Activated naive CD8-positive, alpha-beta T cell treated with anti-CD3 and anti-CD28 coated beads for 36 hours (primary cell): Measurements from ENCODE around the gene KRT39. TPM values are rescaled to one million over a fixed set of nuclear protein-coding genes. Genes with fewer than 3 reads are reported as not detected.

Source experiments
- DNase-seq: peaks from one replicate; pipeline ENCODE4 v3.0.0; 2021
- H3K27ac Mint-ChIP-seq: one replicate; pipeline ENCODE4 v1.8.0; 2022; ENCODE audit warnings: mild to moderate bottlenecking, moderate library complexity, mixed read lengths
- H3K27me3 Mint-ChIP-seq: one replicate; pipeline ENCODE4 v1.8.0; 2022; ENCODE audit warnings: mild to moderate bottlenecking, mixed read lengths
- H3K36me3 Mint-ChIP-seq: one replicate; pipeline ENCODE4 v1.8.0; 2021; ENCODE audit warnings: mild to moderate bottlenecking, mixed read lengths
- H3K4me1 Mint-ChIP-seq: one replicate; pipeline ENCODE4 v1.8.0; 2021; ENCODE audit warnings: mixed read lengths
- H3K4me3 Mint-ChIP-seq: one replicate; pipeline ENCODE4 v1.8.0; 2022; ENCODE audit warnings: mild to moderate bottlenecking, moderate library complexity, mixed read lengths
- H3K9me3 Mint-ChIP-seq: one replicate; pipeline ENCODE4 v1.8.0; 2022; ENCODE audit warnings: mixed read lengths
- total RNA-seq, 2 experiments: library from RNA; stranded (reverse); gene quantifications; one replicate each; pipeline ENCODE4 v1.2.3, GENCODE V29; 2021

Gene KRT39
- total RNA-seq, 2 experiments from 2014 or later = not detected

DNA sequence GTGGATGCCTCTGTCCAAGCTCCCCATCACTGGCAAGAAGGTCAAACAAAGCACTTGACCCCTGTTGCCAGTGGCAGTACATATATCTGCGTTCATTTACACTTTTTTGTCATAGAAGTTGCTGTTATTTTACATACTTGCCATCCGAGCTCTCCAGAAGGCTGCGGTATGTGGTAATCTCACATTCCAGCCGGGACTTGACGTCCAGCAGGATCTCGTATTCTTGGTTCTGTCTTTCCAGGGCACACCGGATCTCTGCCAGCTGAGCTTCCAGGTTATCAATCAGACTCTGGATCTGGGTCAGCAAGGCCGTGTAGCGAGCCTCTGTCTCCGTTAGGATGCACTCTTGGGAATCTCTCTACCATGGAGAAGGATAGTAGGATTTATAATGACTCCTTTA is 6.6 kb downstream of the KRT39 start:
- DNase-seq = no peak
- no peak overlapping the region for H3K27ac Mint-ChIP-seq

DNA sequence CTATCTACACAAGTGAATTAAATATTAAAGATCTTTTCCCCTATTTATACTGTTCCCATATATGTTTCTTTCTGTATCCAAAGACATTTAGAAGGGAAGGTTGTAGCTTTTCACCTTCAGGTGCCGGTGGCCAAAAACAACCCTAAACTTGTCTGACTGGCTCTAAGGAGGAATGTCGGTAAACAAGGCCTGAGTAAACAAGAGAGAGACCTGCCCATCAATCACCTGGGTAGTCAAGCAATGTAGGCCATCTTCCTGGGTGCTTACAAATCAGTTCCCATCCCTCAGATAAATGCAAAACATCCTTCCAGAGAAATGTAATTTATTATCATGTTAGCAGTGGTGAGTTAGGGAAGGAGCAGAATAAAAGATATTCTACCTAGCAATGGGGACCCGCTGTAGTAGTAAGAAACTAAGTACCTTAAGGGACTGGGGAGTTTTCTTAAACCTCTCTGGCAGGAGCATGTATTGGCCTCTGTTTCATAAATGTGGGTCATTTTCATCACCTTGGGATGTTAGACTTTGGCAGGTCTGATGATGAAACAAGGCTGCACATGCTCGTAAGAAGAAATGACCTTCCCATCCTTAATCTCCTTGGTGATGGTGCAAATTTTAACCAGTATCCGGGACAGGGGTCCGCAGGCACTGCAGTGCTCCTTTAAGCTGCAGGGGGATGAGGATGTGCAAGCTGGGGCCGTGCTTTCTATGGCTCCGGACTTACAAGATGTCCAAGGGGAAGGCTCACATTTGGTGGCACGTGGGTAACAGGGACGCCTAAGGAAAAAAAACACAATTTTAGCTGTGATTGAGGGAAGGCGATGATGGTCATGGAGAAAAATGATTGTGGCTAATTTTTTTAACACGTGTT is 8.4 kb downstream of the KRT39 start:
- Mint-ChIP-seq H3K27ac (no peak overlapping the region), H3K9me3 (peaks cover 1% of the 10 kb centered on the region), H3K36me3 (no peaks in the 10 kb centered on the region), H3K4me1 (no peaks in the 10 kb centered on the region), H3K4me3 (no peak overlapping the region), H3K27me3 (peaks cover 37% of the 10 kb centered on the region)
- DNase-seq = no peak

More for the DNA sequence above, 6.6 kb downstream of the KRT39 start:
- Mint-ChIP-seq H3K27me3 (peaks cover 19% of the 10 kb centered on the region), H3K4me1 (no peaks in the 10 kb centered on the region), H3K9me3 (peaks cover 1% of the 10 kb centered on the region), H3K36me3 (no peaks in the 10 kb centered on the region), H3K4me3 (no peak overlapping the region)

DNA sequence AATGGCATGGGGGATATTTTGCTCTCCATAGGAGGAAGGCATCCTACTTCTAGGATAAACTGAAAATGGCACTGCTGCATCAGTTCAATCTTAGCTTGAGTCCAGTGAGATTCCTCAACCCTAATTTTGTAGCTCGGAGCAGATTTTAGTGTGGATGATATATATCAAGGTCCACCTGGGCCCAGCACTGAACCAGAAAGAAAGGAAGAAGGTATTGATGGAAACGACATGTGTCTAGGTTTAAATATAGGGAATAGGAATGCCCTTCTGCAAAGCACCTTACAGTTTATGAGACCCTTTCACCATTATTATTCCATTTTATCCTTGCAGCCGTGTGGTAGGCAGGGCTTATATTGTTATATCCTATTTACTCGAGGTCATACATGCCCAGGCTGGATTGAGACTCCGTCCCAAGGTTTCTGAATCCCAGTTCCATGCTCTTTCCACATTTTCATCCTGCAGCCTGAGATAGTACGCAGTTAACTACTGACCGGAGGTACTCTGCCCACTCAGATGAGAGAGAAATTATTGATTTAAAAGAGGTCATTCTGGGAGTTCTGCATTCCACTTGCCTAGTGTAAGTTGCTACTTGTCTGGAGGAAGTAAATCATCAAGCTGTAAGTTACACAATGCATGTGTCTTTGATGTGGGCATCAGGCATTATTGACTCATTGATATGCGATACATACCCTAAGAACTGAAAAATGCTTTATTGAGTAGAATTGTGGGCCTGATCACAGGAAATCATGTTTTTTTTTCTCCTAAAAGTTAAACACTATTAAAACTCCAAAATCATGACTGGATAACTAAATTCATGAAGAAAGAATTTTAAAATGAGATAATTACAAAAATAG is 10.1 kb downstream of the KRT39 start:
- DNase-seq = no peak
- no peaks in the 10 kb centered on the region for H3K9me3 Mint-ChIP-seq
- H3K36me3 Mint-ChIP-seq = no peaks in the 10 kb centered on the region
- H3K4me1 Mint-ChIP-seq = no peaks in the 10 kb centered on the region
- no peak overlapping the region for H3K27ac Mint-ChIP-seq
- peaks cover 41% of the 10 kb centered on the region for H3K27me3 Mint-ChIP-seq
- no peak overlapping the region for H3K4me3 Mint-ChIP-seq

DNA sequence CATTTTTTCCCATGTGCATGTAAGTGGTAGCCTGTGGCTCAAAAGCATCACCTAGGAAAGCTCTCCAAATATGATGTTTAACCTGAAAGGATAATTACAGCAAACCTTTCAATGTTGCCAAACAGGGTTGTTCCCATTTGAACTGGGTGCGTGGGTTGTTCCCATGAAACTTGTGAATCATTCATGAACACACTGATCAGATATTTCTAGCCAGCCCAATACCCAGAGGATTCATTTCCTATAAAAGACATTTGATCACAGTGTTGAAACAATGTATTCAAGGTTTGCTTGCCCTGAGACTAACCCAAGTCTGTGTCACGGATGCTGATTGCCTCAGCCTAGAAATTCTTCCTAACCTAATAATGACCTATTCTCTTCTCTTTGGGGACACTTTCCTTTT is 12.9 kb downstream of the KRT39 start:
- H3K27ac Mint-ChIP-seq = no peak overlapping the region
- no peak overlapping the region for H3K4me3 Mint-ChIP-seq
- no peaks in the 10 kb centered on the region for H3K36me3 Mint-ChIP-seq
- DNase-seq = no peak
- peaks cover 57% of the 10 kb centered on the region for H3K27me3 Mint-ChIP-seq
- H3K4me1 Mint-ChIP-seq = no peaks in the 10 kb centered on the region
- no peaks in the 10 kb centered on the region for H3K9me3 Mint-ChIP-seq

DNA sequence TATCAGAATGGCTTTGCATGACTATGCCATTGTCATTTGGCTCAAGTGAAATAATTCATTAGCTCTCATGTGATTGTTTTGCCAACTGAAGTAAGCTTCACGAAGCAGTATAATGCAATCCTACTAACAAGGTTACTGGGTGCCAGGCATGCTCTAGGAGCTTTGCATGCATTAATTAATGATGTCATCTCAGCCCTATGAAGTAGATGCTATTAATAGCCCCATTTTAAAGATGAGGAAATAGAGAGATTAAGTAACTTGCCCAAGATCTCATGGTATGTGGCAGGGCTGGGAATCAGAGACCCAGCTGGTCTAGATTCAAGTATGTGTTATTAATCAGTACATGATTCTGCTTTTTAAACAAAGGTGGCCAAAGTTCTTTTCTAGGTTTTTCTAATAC is 14.1 kb downstream of the KRT39 start:
- Mint-ChIP-seq H3K4me3 (no peak overlapping the region), H3K36me3 (no peaks in the 10 kb centered on the region), H3K27me3 (peaks cover 68% of the 10 kb centered on the region), H3K27ac (no peak overlapping the region), H3K9me3 (no peaks in the 10 kb centered on the region), H3K4me1 (no peaks in the 10 kb centered on the region)
- DNase-seq = no peak

DNA sequence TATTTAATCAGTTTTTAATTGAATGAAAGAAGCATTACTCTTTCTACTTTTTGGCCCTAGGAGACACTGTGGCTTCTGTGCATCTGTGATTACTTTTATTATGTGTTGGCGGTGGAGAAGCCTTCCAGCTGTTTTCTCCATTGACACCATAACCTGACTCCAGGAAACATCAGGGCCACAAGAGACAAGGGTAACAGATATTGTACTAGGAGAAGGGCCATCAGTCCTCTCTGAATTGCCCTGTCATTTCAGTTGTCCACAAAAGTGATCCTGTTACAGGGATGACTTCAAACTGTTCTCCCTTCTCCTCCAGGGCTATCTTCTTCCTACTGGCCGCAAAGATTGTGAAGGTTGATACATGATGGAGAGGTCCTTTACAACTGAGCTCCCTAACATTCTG is 14.6 kb downstream of the KRT39 start:
- Mint-ChIP-seq H3K36me3 (no peaks in the 10 kb centered on the region), H3K27me3 (peaks cover 70% of the 10 kb centered on the region)
- no peak for DNase-seq

DNA sequence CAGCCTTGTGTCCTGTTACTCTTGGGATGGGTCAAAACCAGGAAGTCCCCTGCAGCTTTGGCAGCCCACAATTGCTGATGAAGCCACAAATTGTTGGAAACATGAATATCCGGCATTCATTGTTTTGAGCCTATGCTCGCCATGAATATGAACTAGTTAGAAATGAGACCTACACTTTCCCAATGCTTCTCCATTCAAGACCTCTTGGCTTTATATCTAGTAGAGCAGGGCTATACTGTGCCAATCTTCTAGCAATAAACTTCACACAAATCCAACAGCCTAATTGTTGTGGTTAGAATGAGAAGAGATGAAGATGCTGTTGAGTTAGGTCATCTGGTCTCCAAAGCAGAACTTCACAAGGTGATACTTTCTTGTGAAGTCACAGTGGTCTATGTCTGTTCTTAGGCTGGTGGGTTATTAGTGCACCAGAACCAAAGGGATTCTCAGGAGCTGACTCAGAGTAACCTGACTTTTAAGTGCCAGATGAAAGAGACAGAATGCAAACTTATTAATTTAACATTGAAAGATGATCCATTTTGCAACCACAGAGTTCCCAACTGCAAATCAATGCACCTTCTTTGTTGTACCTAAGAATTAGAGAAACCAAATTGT is 15.6 kb downstream of the KRT39 start:
- Mint-ChIP-seq H3K27me3 (peaks cover 78% of the 10 kb centered on the region), H3K9me3 (no peaks in the 10 kb centered on the region), H3K27ac (no peak overlapping the region), H3K36me3 (no peaks in the 10 kb centered on the region), H3K4me1 (no peaks in the 10 kb centered on the region), H3K4me3 (no peak overlapping the region)
- no peak for DNase-seq

More for the DNA sequence above, 14.6 kb downstream of the KRT39 start:
- Mint-ChIP-seq H3K4me1 (no peaks in the 10 kb centered on the region), H3K9me3 (no peaks in the 10 kb centered on the region), H3K4me3 (no peak overlapping the region), H3K27ac (no peak overlapping the region)

DNA sequence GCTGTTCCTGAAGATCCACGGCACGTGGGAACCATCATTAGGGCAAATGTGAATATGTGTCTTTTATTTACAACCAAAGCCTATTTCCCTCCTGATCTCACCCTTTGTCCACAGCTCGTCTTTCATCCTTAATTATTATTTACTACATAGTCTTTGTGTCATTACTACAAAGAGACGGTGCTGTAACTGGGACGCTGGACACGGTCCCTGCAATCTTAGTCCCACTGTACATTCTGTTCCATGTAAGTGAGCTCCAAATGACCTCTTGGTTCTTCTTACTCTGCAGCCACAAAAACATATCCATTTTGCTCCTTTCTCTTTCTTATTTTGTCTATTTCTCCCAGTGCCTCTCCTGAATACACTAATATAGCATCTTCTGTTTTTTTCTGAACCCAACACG is 16.6 kb downstream of the KRT39 start:
- Mint-ChIP-seq H3K36me3 (no peaks in the 10 kb centered on the region), H3K9me3 (no peaks in the 10 kb centered on the region), H3K4me1 (no peaks in the 10 kb centered on the region), H3K27me3 (peaks cover 68% of the 10 kb centered on the region), H3K4me3 (no peak overlapping the region), H3K27ac (no peak overlapping the region)
- no peak for DNase-seq

DNA sequence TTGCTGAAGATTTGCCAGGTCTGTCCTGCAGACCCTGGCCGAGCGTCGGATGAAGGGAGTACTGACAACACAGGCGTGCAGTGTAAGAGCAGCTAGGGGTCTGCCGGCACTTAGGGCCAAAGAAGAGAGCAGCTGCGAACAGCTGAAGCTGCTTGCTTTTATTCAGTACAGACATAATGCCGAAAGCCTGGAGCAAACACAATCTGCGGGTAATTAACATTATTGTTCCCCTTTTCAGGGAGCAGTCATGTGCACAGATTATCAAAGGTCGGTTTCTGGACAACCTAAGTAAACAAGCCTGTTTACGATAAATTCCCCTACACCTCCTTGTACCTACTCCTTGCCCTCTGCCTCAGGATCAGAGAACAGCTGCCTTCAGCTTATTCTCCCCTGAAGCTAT is 17.3 kb downstream of the KRT39 start:
- H3K36me3 Mint-ChIP-seq = no peaks in the 10 kb centered on the region
- H3K27me3 Mint-ChIP-seq = peaks cover 61% of the 10 kb centered on the region
- no peaks in the 10 kb centered on the region for H3K9me3 Mint-ChIP-seq
- DNase-seq = no peak
- H3K27ac Mint-ChIP-seq = no peak overlapping the region
- H3K4me1 Mint-ChIP-seq = no peaks in the 10 kb centered on the region
- no peak overlapping the region for H3K4me3 Mint-ChIP-seq

DNA sequence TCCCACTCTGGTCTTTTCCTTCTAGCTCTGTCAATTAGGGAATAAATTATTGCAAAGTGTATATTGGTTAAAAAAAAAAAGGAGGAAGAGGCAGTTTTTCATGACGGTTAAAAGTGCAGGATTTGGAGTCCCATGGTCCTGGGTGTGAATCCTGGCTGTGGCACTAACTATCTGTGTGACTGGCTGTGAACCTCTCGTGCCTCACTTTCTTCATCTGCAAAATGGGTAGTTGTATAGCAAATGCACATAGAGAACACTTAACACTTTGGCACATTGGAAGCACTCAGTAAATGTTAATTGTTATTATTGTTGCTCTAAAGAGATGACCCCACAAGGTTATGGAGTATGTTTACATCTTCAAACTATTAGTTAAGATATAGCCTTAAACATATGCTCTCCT is 18.8 kb downstream of the KRT39 start:
- no peak for DNase-seq
- no peaks in the 10 kb centered on the region for H3K9me3 Mint-ChIP-seq
- H3K27me3 Mint-ChIP-seq = peaks cover 48% of the 10 kb centered on the region
- H3K4me1 Mint-ChIP-seq = no peaks in the 10 kb centered on the region
- H3K36me3 Mint-ChIP-seq = no peaks in the 10 kb centered on the region
- H3K27ac Mint-ChIP-seq = no peak overlapping the region
- H3K4me3 Mint-ChIP-seq = no peak overlapping the region

DNA sequence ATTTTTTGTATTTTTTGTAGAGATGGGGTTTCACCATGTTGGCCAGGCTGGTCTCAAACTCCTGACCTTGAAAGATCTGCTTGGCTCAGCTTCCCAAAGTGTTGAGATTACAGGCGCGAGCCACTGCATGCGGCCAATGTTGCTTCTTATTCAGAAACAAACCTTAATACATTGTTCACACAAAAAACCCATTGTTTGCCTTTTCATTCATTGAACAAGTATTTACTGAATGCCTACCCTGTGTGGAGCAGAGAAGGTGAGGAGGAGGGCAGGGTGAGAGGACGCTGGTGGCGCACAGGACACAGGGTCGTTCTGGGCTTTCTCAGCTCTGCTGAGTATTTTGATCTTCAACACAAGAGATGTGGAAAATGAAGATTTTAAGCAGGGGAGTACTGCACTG is 21.3 kb downstream of the KRT39 start:
- Mint-ChIP-seq H3K27me3 (peaks cover 40% of the 10 kb centered on the region), H3K9me3 (no peaks in the 10 kb centered on the region), H3K36me3 (no peaks in the 10 kb centered on the region), H3K4me3 (no peak overlapping the region), H3K4me1 (no peaks in the 10 kb centered on the region), H3K27ac (no peak overlapping the region)
- DNase-seq = no peak

DNA sequence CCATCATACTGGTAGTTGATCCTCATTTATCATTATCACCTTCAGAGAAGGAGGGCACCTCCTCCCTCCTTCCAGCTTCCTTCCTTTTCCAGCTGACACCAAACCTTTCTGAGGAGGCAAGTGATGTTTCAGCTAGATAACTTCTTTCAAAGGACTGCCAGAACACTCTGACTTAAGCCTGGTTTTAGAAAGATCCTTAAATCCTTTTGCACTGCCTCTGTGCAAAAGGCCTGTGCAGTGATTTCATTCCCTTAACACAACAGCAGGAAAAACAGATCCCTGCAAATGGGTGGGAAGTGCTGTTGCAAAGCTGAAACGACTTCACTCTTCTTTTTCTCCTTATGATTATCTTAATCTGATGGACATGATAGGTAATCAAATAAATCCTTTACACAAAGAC is 22.2 kb downstream of the KRT39 start:
- no peak overlapping the region for H3K27ac Mint-ChIP-seq
- H3K4me3 Mint-ChIP-seq = no peak overlapping the region
- no peaks in the 10 kb centered on the region for H3K9me3 Mint-ChIP-seq
- no peak for DNase-seq
- H3K27me3 Mint-ChIP-seq = peaks cover 33% of the 10 kb centered on the region
- no peaks in the 10 kb centered on the region for H3K4me1 Mint-ChIP-seq
- H3K36me3 Mint-ChIP-seq = no peaks in the 10 kb centered on the region

DNA sequence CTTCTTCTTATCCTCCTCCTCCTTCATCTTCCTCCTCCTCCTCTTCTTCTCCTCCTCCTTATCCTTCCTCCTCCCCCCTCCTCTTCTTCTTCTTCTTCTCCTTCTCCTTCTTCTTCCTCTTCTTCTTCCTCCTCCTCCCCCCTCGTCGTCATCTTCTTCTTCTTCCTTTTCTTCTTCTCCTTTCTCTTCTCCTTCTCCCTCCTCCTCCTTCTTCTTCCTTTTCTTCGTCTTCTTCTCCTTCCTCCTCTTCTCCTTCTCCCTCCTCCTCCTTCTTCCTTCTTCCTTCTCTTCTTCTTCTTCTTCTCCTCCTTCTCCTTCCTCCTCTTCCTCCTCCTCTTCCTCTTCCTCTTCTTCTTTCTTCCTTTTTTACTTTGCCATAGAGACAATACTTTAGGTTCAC is 24.2 kb downstream of the KRT39 start:
- no peak overlapping the region for H3K4me3 Mint-ChIP-seq

DNA sequence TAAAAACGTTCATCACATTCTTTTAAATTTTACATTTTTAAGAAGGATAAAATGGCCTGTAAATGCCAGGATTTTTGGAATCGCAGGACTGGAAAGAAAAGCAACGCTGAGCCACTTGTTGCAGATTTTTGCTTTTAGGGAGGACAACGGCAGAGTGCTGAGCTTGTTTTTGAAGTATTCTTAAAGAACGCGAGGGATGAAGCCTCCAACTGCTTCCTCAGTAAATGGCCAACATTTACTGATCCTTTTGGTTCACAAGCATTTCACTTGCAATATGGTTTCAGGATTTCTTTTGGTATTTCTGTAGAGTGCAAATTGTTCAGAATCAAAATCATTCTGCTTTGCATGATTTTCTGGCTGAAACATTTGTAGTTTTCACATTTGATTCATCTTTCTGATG is 26.5 kb downstream of the KRT39 start:
- no peaks in the 10 kb centered on the region for H3K4me1 Mint-ChIP-seq
- H3K27ac Mint-ChIP-seq = no peak overlapping the region
- H3K27me3 Mint-ChIP-seq = peaks cover 9% of the 10 kb centered on the region
- H3K9me3 Mint-ChIP-seq = no peaks in the 10 kb centered on the region
- no peak overlapping the region for H3K4me3 Mint-ChIP-seq
- H3K36me3 Mint-ChIP-seq = no peaks in the 10 kb centered on the region
- no peak for DNase-seq

More for the DNA sequence above, 24.2 kb downstream of the KRT39 start:
- peaks cover 16% of the 10 kb centered on the region for H3K27me3 Mint-ChIP-seq
- no peaks in the 10 kb centered on the region for H3K4me1 Mint-ChIP-seq
- H3K9me3 Mint-ChIP-seq = no peaks in the 10 kb centered on the region
- H3K27ac Mint-ChIP-seq = no peak overlapping the region
- DNase-seq = no peak
- no peaks in the 10 kb centered on the region for H3K36me3 Mint-ChIP-seq

DNA sequence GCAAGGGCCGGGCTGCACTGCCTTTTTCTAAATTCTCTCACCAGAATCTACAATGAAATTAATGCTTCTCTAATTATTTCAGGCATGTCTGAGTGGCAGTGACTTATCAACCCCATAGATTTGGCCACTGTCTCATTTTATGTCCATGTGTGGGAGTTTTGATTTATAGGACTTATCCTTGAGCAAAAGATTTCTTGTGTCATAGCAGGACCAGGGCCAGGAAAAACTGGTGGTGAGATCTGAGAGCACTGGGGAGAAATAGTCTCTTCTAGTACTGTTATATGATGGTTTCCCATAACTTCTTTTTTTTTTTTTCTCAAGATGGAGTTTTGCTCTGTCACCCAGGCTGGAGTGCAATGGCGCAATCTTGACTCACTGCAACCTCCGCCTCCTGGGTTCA is 27.8 kb downstream of the KRT39 start:
- Mint-ChIP-seq H3K4me3 (no peak overlapping the region), H3K27me3 (peaks cover 13% of the 10 kb centered on the region), H3K9me3 (no peaks in the 10 kb centered on the region), H3K36me3 (no peaks in the 10 kb centered on the region), H3K27ac (no peak overlapping the region), H3K4me1 (no peaks in the 10 kb centered on the region)
- no peak for DNase-seq
